GM23338 (cell line): ENCODE measurements around the gene DPPA2. TPM values are rescaled to one million over a fixed set of nuclear protein-coding genes. Genes with fewer than 3 reads are reported as not detected.

Source experiments
- ATAC-seq: fragments of 200-7000 bp; cut with Tn5 transposase; 3 replicates; pipeline ENCODE4 v1.9.1; 2020
- DNase-seq: peaks from one replicate; pipeline ENCODE4 v3.0.0-alpha.2; 2015; ENCODE audit warnings: low spot score
- H2AFZ ChIP-seq: fragments of 200-600 bp; sonication (generic); 2 replicates; pipeline ENCODE4 v1.8.0; 2016; ENCODE audit warnings: antibody characterized with exemption, mild to moderate bottlenecking, moderate library complexity
- H3F3A ChIP-seq: fragments of 200-600 bp; sonication (generic); replicated peaks from 2 replicates; pipeline ENCODE4 v1.8.0; 2017; ENCODE audit warnings: antibody characterized with exemption, mixed run types, low read depth
- H3K27ac ChIP-seq: fragments of 200-600 bp; sonication (generic); 2 replicates; pipeline ENCODE4 v1.6.1; 2016; ENCODE audit warnings: low read depth
- H3K27me3 ChIP-seq: fragments of 200-600 bp; sonication (generic); 2 replicates; pipeline ENCODE4 v1.8.0; 2016; ENCODE audit warnings: mild to moderate bottlenecking, mixed run types, moderate library complexity; ENCODE audit not compliant: insufficient read depth
- H3K36me3 ChIP-seq: fragments of 200-600 bp; sonication (generic); 2 replicates; pipeline ENCODE4 v1.8.0; 2016; ENCODE audit warnings: mild to moderate bottlenecking; ENCODE audit not compliant: insufficient read depth
- H3K4me1 ChIP-seq: fragments of 200-600 bp; sonication (generic); 2 replicates; pipeline ENCODE4 v1.8.0; 2016; ENCODE audit warnings: mild to moderate bottlenecking, moderate library complexity; ENCODE audit not compliant: insufficient read depth
- H3K4me2 ChIP-seq: fragments of 200-600 bp; sonication (generic); 2 replicates; pipeline ENCODE4 v1.7.1; 2017; ENCODE audit warnings: mixed run types
- H3K4me3 ChIP-seq: fragments of 200-600 bp; sonication (generic); 2 replicates; pipeline ENCODE4 v1.6.1; 2016; ENCODE audit warnings: mixed run types
- H3K79me2 ChIP-seq: fragments of 200-600 bp; sonication (generic); replicated peaks from 2 replicates; pipeline ENCODE4 v1.8.0; 2017; ENCODE audit warnings: mild to moderate bottlenecking; ENCODE audit not compliant: insufficient read depth
- H3K9me2 ChIP-seq: fragments of 200-600 bp; sonication (generic); 2 replicates; pipeline ENCODE4 v1.8.0; 2017; ENCODE audit not compliant: insufficient read depth
- H4K20me1 ChIP-seq: fragments of 200-600 bp; sonication (generic); replicated peaks from 2 replicates; pipeline ENCODE4 v1.8.0; 2017; ENCODE audit warnings: mild to moderate bottlenecking; ENCODE audit not compliant: insufficient read depth
- H3K27ac Mint-ChIP-seq: 2 replicates; pipeline ENCODE4 v1.8.0; 2020; ENCODE audit warnings: inconsistent platforms, mild to moderate bottlenecking, moderate library complexity, mixed read lengths
- H3K27me3 Mint-ChIP-seq: 3 replicates; pipeline ENCODE4 v1.8.0; 2022; ENCODE audit warnings: low read depth, mild to moderate bottlenecking, moderate library complexity, mixed read lengths, inconsistent platforms; ENCODE audit not compliant: insufficient read depth, poor library complexity
- H3K36me3 Mint-ChIP-seq: 3 replicates; pipeline ENCODE4 v1.8.0; 2021; ENCODE audit warnings: low read depth, mild to moderate bottlenecking, inconsistent platforms, moderate library complexity, mixed read lengths
- H3K4me1 Mint-ChIP-seq: 3 replicates; pipeline ENCODE4 v1.8.0; 2020; ENCODE audit warnings: mild to moderate bottlenecking, inconsistent platforms, mixed read lengths
- H3K4me3 Mint-ChIP-seq: 3 replicates; pipeline ENCODE4 v1.8.0; 2021; ENCODE audit warnings: moderate library complexity, mild to moderate bottlenecking, inconsistent platforms, mixed read lengths
- H3K9me3 Mint-ChIP-seq: 3 replicates; pipeline ENCODE4 v1.8.0; 2020; ENCODE audit warnings: moderate library complexity, mild to moderate bottlenecking, inconsistent platforms, mixed read lengths
- CREB1 ChIP-seq: fragments of 250-450 bp; sonication (Bioruptor Pico); IDR thresholded peaks from 2 replicates; pipeline ENCODE4 v1.5.0; 2020; ENCODE audit warnings: low read depth, mild to moderate bottlenecking, moderate library complexity
- CTCF ChIP-seq, 2 experiments: fragments of 200-600 bp in 1 of 2; sonication (generic) in 1 of 2; conservative IDR thresholded peaks; 2 replicates each; pipeline versions ENCODE4 v1.5.1 to v1.6.1; 2016 to 2017; ENCODE audit warnings: antibody characterized with exemption in 2 of 2, low read depth in 2 of 2, mild to moderate bottlenecking in 2 of 2, moderate library complexity in 1 of 2
- ETS1 ChIP-seq: IDR thresholded peaks from 2 replicates; pipeline ENCODE4 v1.6.1; 2016; ENCODE audit warnings: antibody characterized with exemption
- EZH2 ChIP-seq: fragments of 200-600 bp; sonication (generic); IDR thresholded peaks from one replicate; pipeline ENCODE4 v1.8.0; 2017; ENCODE audit warnings: antibody characterized with exemption, mild to moderate bottlenecking, low read depth; ENCODE audit not compliant: unreplicated experiment
- EZH2phosphoT487 ChIP-seq: fragments of 200-600 bp; sonication (generic); IDR thresholded peaks from one replicate; pipeline ENCODE4 v1.8.1; 2018; ENCODE audit warnings: antibody characterized with exemption; ENCODE audit not compliant: unreplicated experiment
- JUNB ChIP-seq: IDR thresholded peaks from one replicate; pipeline ENCODE4 v1.6.1; 2016; ENCODE audit warnings: antibody characterized with exemption; ENCODE audit not compliant: unreplicated experiment
- NANOG ChIP-seq: IDR thresholded peaks from 2 replicates; pipeline ENCODE4 v1.6.1; 2016; ENCODE audit warnings: antibody characterized with exemption, borderline replicate concordance
- POLR2AphosphoS5 ChIP-seq: IDR thresholded peaks from 2 replicates; pipeline ENCODE4 v1.6.1; 2016; ENCODE audit warnings: antibody characterized with exemption, low read depth
- REST ChIP-seq: IDR thresholded peaks from one replicate; pipeline ENCODE4 v1.6.1; 2018; ENCODE audit warnings: antibody characterized with exemption; ENCODE audit not compliant: unreplicated experiment
- STAT1 ChIP-seq: IDR thresholded peaks from one replicate; pipeline ENCODE4 v1.6.1; 2016; ENCODE audit warnings: antibody characterized with exemption; ENCODE audit not compliant: unreplicated experiment
- ZNF114 ChIP-seq: fragments of 250-450 bp; sonication (Bioruptor Pico); IDR thresholded peaks from 2 replicates; pipeline ENCODE4 v1.5.0; 2020; ENCODE audit warnings: mild to moderate bottlenecking, moderate library complexity
- ZNF331 ChIP-seq: fragments of 250-450 bp; sonication (Bioruptor Pico); IDR thresholded peaks from 2 replicates; pipeline ENCODE4 v1.5.0; 2020; ENCODE audit warnings: low read depth, mild to moderate bottlenecking, moderate library complexity
- ZNF462 ChIP-seq: fragments of 250-450 bp; sonication (Bioruptor Pico); IDR thresholded peaks from 2 replicates; pipeline ENCODE4 v1.5.0; 2020; ENCODE audit warnings: mild to moderate bottlenecking, moderate library complexity
- polyA plus RNA-seq: library from polyadenylated mRNA; unstranded; fragments of >200 nt; fragmentation: Nextera tagmentation; extraction: Ambion mirVana; gene quantifications from 2 replicates; pipeline ENCODE4 v1.2.1, GENCODE V29; 2016
- total RNA-seq: library from RNA; depleted of rRNA; stranded (reverse); fragments of >200 nt; shearing (Covaris generic); gene quantifications from 2 replicates; pipeline ENCODE4 v1.2.3, GENCODE V29; 2014

DPPA2 gene
- total and polyA plus RNA-seq, 2 experiments from 2014 or later, result 14.3 to 21.5 TPM

- Histone ChIP-seq H3K27ac (peak overlapping the region; percentile 88), H3K4me1 (peaks cover 16% of the 10 kb centered on the region), H3K36me3 (peaks cover 23% of the 10 kb centered on the region), H3K9me2 (no peaks in the 10 kb centered on the region), H3K4me3 (peak overlapping the region; percentile 96), H3F3A (peaks cover 3% of the 10 kb centered on the region; the same call in 1 of the 2 replicates), H3K27me3 (no peaks in the 10 kb centered on the region), H3K79me2 (peaks cover 91% of the 10 kb centered on the region), H4K20me1 (peaks cover 8% of the 10 kb centered on the region), H2AFZ (no peak overlapping the region), H3K4me2 (peak overlapping the region; percentile 76)
- ATAC-seq (peak; percentile 65), DNase-seq (peak; percentile 66)
- H3K27me3 Mint-ChIP-seq, result peaks cover 28% of the 10 kb centered on the region
- peaks cover 25% of the 10 kb centered on the region for H3K9me3 Mint-ChIP-seq
- TF ChIP-seq REST (no peak), JUNB (no peak), ZNF331 (no peak), CTCF (conservative IDR thresholded peaks at IDR 0.05; ENCODE audit: low read depth in 2 of 2) (no peak), ZNF462 (CRISPR knock-in tag) (no peak), POLR2AphosphoS5 (peak; percentile 28; the same call in 1 of the 2 replicates), ZNF114 (CRISPR knock-in tag) (no peak), EZH2 (no peak), EZH2phosphoT487 (no peak), ETS1 (peak; percentile 37; the same call in 1 of the 2 replicates), NANOG (peak; percentile 69), CREB1 (CRISPR knock-in tag) (no peak), STAT1 (no peak)
- H3K4me3 Mint-ChIP-seq, result peak overlapping the region; percentile 98
- peaks cover 24% of the 10 kb centered on the region for H3K4me1 Mint-ChIP-seq
- H3K27ac Mint-ChIP-seq, result peak overlapping the region; percentile 99
- H3K36me3 Mint-ChIP-seq, result peaks cover 68% of the 10 kb centered on the region
Measured at GRCh38 chr3:109339714-109340648, 23.7 kb upstream of the DPPA2 start.
